ENCODE results near the gene MPI. TPM values are rescaled to one million over a fixed set of nuclear protein-coding genes. Genes with fewer than 3 reads are reported as not detected.

MPI gene
- total and polyA plus RNA-seq, 2 experiments from 2014 or later, result 18.0 to 74.2 TPM

GRCh38 chr15:74856537-74856936, 33.3 kb upstream of the MPI start:
- H3F3A ChIP-seq (replicated peaks; ENCODE audit: low read depth), result no peaks in the 10 kb centered on the region
- no peaks in the 10 kb centered on the region for H3K4me1 ChIP-seq (ENCODE audit: insufficient read depth)
- no peak for DNase-seq (ENCODE audit: low spot score)
- no peak overlapping the region for H3K4me2 ChIP-seq
- Mint-ChIP-seq H3K4me3 (no peak overlapping the region), H3K27me3 (ENCODE audit: insufficient read depth, low read depth, poor library complexity) (peaks cover 5% of the 10 kb centered on the region), H3K36me3 (ENCODE audit: low read depth) (peaks cover 7% of the 10 kb centered on the region; the same call in 2 of the 3 replicates), H3K9me3 (no peaks in the 10 kb centered on the region), H3K27ac (no peak overlapping the region), H3K4me1 (no peaks in the 10 kb centered on the region; the same call in 2 of the 3 replicates)
- H3K27ac ChIP-seq (ENCODE audit: low read depth), result no peak overlapping the region
- H3K4me3 ChIP-seq, result no peak overlapping the region
- ATAC-seq, result no peak
- no peak overlapping the region for H2AFZ ChIP-seq
- H3K79me2 ChIP-seq (replicated peaks; ENCODE audit: insufficient read depth), result peaks cover 17% of the 10 kb centered on the region; the same call in 1 of the 2 replicates
- no peaks in the 10 kb centered on the region for H3K9me2 ChIP-seq (ENCODE audit: insufficient read depth)
- H3K36me3 ChIP-seq (ENCODE audit: insufficient read depth), result no peaks in the 10 kb centered on the region
- no peaks in the 10 kb centered on the region for H3K27me3 ChIP-seq (ENCODE audit: insufficient read depth)
- 0 out of 2 replicates have a peak, but pooled peaks cover 4% of the 10 kb centered on the region for H4K20me1 ChIP-seq (replicated peaks; ENCODE audit: insufficient read depth)
- no peak for TF ChIP-seq CREB1 (CRISPR knock-in tag; IDR thresholded peaks at IDR 0.05; ENCODE audit: low read depth)
- no peak for TF ChIP-seq POLR2AphosphoS5 (IDR thresholded peaks at IDR 0.05; ENCODE audit: low read depth)
- no peak for TF ChIP-seq REST (IDR thresholded peaks at IDR 0.05; ENCODE audit: unreplicated experiment)
- TF ChIP-seq JUNB (IDR thresholded peaks at IDR 0.05; ENCODE audit: unreplicated experiment), result no peak
- no peak for TF ChIP-seq EZH2phosphoT487 (IDR thresholded peaks at IDR 0.05; ENCODE audit: unreplicated experiment)
- no peak for TF ChIP-seq EZH2 (IDR thresholded peaks at IDR 0.05; ENCODE audit: low read depth, unreplicated experiment)
- TF ChIP-seq ZNF114 (CRISPR knock-in tag; IDR thresholded peaks at IDR 0.05), result no peak
- TF ChIP-seq CTCF (conservative IDR thresholded peaks at IDR 0.05; ENCODE audit: low read depth in 2 of 2), result no peak
- no peak for TF ChIP-seq STAT1 (IDR thresholded peaks at IDR 0.05; ENCODE audit: unreplicated experiment)
- no peak for TF ChIP-seq ETS1 (IDR thresholded peaks at IDR 0.05)
- no peak for TF ChIP-seq ZNF331 (CRISPR knock-in tag; IDR thresholded peaks at IDR 0.05; ENCODE audit: low read depth)
- no peak for TF ChIP-seq ZNF462 (CRISPR knock-in tag; IDR thresholded peaks at IDR 0.05)
- no peak for TF ChIP-seq NANOG (IDR thresholded peaks at IDR 0.05; ENCODE audit: borderline replicate concordance)

Measured in GM23338 (cell line).